ENCODE data around the gene OR13G1.

DNA sequence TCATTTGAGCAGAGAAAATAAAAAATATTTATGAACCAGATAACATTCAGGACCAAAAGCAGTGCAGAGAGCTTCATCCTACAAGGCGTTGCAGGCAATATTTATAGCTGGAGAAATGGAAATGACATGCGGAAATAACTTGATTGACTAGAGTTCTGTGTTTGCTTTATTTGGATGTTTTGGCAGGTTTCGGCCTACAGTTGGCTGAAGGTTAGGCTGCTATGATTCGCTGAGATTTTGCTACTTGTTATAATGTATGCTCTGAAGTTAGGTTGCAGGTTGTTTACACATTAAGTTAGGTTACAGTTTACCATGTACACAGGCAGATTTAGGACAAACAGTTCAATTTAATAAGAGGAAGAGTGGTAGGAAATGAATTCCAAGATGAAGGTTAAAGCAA, 632 bp upstream of the OR13G1 start:
- TF ChIP-seq, protein P1, sequence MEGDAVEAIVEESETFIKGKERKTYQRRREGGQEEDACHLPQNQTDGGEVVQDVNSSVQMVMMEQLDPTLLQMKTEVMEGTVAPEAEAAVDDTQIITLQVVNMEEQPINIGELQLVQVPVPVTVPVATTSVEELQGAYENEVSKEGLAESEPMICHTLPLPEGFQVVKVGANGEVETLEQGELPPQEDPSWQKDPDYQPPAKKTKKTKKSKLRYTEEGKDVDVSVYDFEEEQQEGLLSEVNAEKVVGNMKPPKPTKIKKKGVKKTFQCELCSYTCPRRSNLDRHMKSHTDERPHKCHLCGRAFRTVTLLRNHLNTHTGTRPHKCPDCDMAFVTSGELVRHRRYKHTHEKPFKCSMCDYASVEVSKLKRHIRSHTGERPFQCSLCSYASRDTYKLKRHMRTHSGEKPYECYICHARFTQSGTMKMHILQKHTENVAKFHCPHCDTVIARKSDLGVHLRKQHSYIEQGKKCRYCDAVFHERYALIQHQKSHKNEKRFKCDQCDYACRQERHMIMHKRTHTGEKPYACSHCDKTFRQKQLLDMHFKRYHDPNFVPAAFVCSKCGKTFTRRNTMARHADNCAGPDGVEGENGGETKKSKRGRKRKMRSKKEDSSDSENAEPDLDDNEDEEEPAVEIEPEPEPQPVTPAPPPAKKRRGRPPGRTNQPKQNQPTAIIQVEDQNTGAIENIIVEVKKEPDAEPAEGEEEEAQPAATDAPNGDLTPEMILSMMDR (IDR thresholded peaks at IDR 0.05) = no peak
- no peak for TF ChIP-seq POLR2A (IDR thresholded peaks at IDR 0.05)
